IMR-90 (cell line): ENCODE measurements around the gene KMT2A. TPM values are rescaled to one million over a fixed set of nuclear protein-coding genes. Genes with fewer than 3 reads are reported as not detected.

Experiments used
- ATAC-seq: fragments of 200-7000 bp; cut with Tn5 transposase; 2 replicates; pipeline ENCODE4 v1.9.1; 2020; ENCODE audit warnings: low read depth, mild to moderate bottlenecking, moderate library complexity
- BruUV-seq: library from RNA; stranded (reverse); fragments of 400-500 nt; replicated peaks from 2 replicates; lab custom pipeline; 2021; lab: Mats Ljungman, UMichigan
- CTCF ChIA-PET: fragments of 300-600 bp; formaldehyde crosslinking; extraction: SDS; loops from one replicate; lab custom pipeline; 2021; ENCODE audit warnings: antibody characterized with exemption; lab: Yijun Ruan, JAX
- POLR2A ChIA-PET: fragments of 300-600 bp; sonication (Branson Sonifier 250); formaldehyde crosslinking; loops from one replicate; lab custom pipeline; 2022; ENCODE audit warnings: antibody characterized with exemption; ENCODE audit not compliant: unreplicated experiment; lab: Charles Lee
- DNase-seq: peaks from one replicate; pipeline ENCODE4 v3.0.0; 2013
- H2AFZ ChIP-seq: replicated peaks from 2 replicates; pipeline ENCODE3; 2013; ENCODE audit warnings: low read length, mild to moderate bottlenecking; ENCODE audit not compliant: poor library complexity
- H2AK5ac ChIP-seq: 2 replicates; pipeline ENCODE4 v1.6.1; 2013; ENCODE audit warnings: low read depth, low read length, inconsistent platforms
- H2AK9ac ChIP-seq: replicated peaks from 2 replicates; pipeline ENCODE3; 2013; ENCODE audit warnings: mild to moderate bottlenecking, low read depth, low read length, moderate library complexity; ENCODE audit not compliant: poor library complexity
- H2BK120ac ChIP-seq: 2 replicates; pipeline ENCODE4 v1.6.1; 2013; ENCODE audit warnings: low read depth, low read length, inconsistent platforms
- H2BK15ac ChIP-seq: 3 replicates; pipeline ENCODE4 v1.6.1; 2013; ENCODE audit warnings: low read depth, low read length, inconsistent platforms
- H2BK20ac ChIP-seq: 2 replicates; pipeline ENCODE4 v1.6.1; 2013; ENCODE audit warnings: low read depth, mild to moderate bottlenecking, inconsistent platforms, low read length, moderate library complexity
- H2BK5ac ChIP-seq: 2 replicates; pipeline ENCODE4 v1.6.1; 2013; ENCODE audit warnings: mild to moderate bottlenecking, low read depth, low read length, inconsistent platforms; ENCODE audit not compliant: poor library complexity, severe bottlenecking
- H3K14ac ChIP-seq: replicated peaks from 2 replicates; pipeline ENCODE4 v1.6.1; 2013; ENCODE audit warnings: low read depth, low read length, inconsistent platforms
- H3K18ac ChIP-seq: 2 replicates; pipeline ENCODE4 v1.6.1; 2013; ENCODE audit warnings: low read depth, low read length, control low read depth
- H3K23ac ChIP-seq: 2 replicates; pipeline ENCODE4 v1.6.1; 2013; ENCODE audit warnings: low read depth, low read length, inconsistent platforms
- H3K27ac ChIP-seq: 2 replicates; pipeline ENCODE4 v1.5.1; 2013; ENCODE audit warnings: mild to moderate bottlenecking, control low read depth, low read length; ENCODE audit not compliant: insufficient read depth
- H3K27me3 ChIP-seq: 2 replicates; pipeline ENCODE4 v1.6.1; 2013; ENCODE audit warnings: low read length; ENCODE audit not compliant: control insufficient read depth, insufficient read depth
- H3K36me3 ChIP-seq: 2 replicates; pipeline ENCODE4 v1.6.1; 2013; ENCODE audit warnings: low read length, mixed read lengths; ENCODE audit not compliant: control insufficient read depth, insufficient read depth
- H3K4ac ChIP-seq: 2 replicates; pipeline ENCODE4 v1.6.1; 2013; ENCODE audit warnings: low read depth, low read length, inconsistent platforms
- H3K4me1 ChIP-seq: 2 replicates; pipeline ENCODE4 v1.6.1; 2013; ENCODE audit warnings: low read length, mixed read lengths; ENCODE audit not compliant: control insufficient read depth, insufficient read depth
- H3K4me2 ChIP-seq: 2 replicates; pipeline ENCODE4 v1.6.1; 2013; ENCODE audit warnings: low read depth, mild to moderate bottlenecking, control low read depth, low read length, moderate library complexity
- H3K4me3 ChIP-seq: 2 replicates; pipeline ENCODE4 v1.5.1; 2013; ENCODE audit warnings: low read depth, mild to moderate bottlenecking, control low read depth, low read length, moderate library complexity; ENCODE audit not compliant: insufficient read depth
- H3K56ac ChIP-seq: 2 replicates; pipeline ENCODE4 v1.6.1; 2013; ENCODE audit warnings: low read length, inconsistent platforms; ENCODE audit not compliant: insufficient read depth; ENCODE audit errors: extremely low read depth
- H3K79me1 ChIP-seq, 2 experiments: 2 replicates each; pipeline ENCODE4 v1.6.1; 2013; ENCODE audit warnings: low read length in 2 of 2, inconsistent platforms in 1 of 2, low read depth in 1 of 2
- H3K9ac ChIP-seq: 2 replicates; pipeline ENCODE4 v1.6.1; 2013; ENCODE audit warnings: low read depth, low read length, control low read depth
- H3K9me1 ChIP-seq: 2 replicates; pipeline ENCODE4 v1.6.1; 2013; ENCODE audit warnings: low read length, inconsistent platforms; ENCODE audit not compliant: insufficient read depth
- H3K9me3 ChIP-seq: 2 replicates; pipeline ENCODE4 v1.6.1; 2013; ENCODE audit warnings: low read length; ENCODE audit not compliant: control insufficient read depth, insufficient read depth
- H4K20me1 ChIP-seq: 2 replicates; pipeline ENCODE4 v1.6.1; 2013; ENCODE audit warnings: low read length, inconsistent platforms; ENCODE audit not compliant: insufficient read depth
- H4K5ac ChIP-seq: 2 replicates; pipeline ENCODE4 v1.6.1; 2013; ENCODE audit warnings: mild to moderate bottlenecking, low read depth, low read length, control low read depth
- H4K8ac ChIP-seq, 2 experiments: 2 replicates each; pipeline ENCODE4 v1.6.1; 2013; ENCODE audit warnings: low read depth in 2 of 2, low read length in 2 of 2, control low read depth in 1 of 2, inconsistent platforms in 1 of 2
- H4K91ac ChIP-seq: 2 replicates; pipeline ENCODE4 v1.6.1; 2013; ENCODE audit warnings: low read depth, low read length, inconsistent platforms; ENCODE audit not compliant: insufficient read depth
- BHLHE40 ChIP-seq: fragments of 150-350 bp; IDR thresholded peaks from 2 replicates; pipeline ENCODE4 v1.6.1; 2016; ENCODE audit warnings: mild to moderate bottlenecking, low read depth, low read length
- CEBPB ChIP-seq: IDR thresholded peaks from 2 replicates; pipeline ENCODE4 v1.6.1; 2012; ENCODE audit warnings: low read depth, low read length, improper control_type of control experiment
- CHD1 ChIP-seq: IDR thresholded peaks from 2 replicates; pipeline ENCODE4 v1.6.1; 2012; ENCODE audit warnings: low read depth, low read length, improper control_type of control experiment
- FOS ChIP-seq: fragments of 150-350 bp; IDR thresholded peaks from 2 replicates; pipeline ENCODE4 v1.6.1; 2016; ENCODE audit warnings: low read depth, low read length
- MAFK ChIP-seq: IDR thresholded peaks from 2 replicates; pipeline ENCODE4 v1.6.1; 2012; ENCODE audit warnings: low read depth, low read length, improper control_type of control experiment
- MAZ ChIP-seq: IDR thresholded peaks from 2 replicates; pipeline ENCODE4 v1.6.1; 2012; ENCODE audit warnings: low read depth, mild to moderate bottlenecking, low read length, improper control_type of control experiment, moderate library complexity, borderline replicate concordance
- MXI1 ChIP-seq: IDR thresholded peaks from 2 replicates; pipeline ENCODE4 v1.6.1; 2012; ENCODE audit warnings: low read depth, mild to moderate bottlenecking, low read length, moderate library complexity, borderline replicate concordance
- NFE2L2 ChIP-seq: fragments of 150-350 bp; IDR thresholded peaks from 2 replicates; pipeline ENCODE4 v1.6.1; 2016; ENCODE audit warnings: low read depth, mild to moderate bottlenecking, low read length
- POLR2A ChIP-seq: IDR thresholded peaks from 2 replicates; pipeline ENCODE4 v1.6.1; 2012; ENCODE audit warnings: mild to moderate bottlenecking, low read depth, low read length
- RAD21 ChIP-seq: IDR thresholded peaks from 2 replicates; pipeline ENCODE4 v1.6.1; 2012; ENCODE audit warnings: low read length, improper control_type of control experiment
- RCOR1 ChIP-seq: IDR thresholded peaks from 2 replicates; pipeline ENCODE4 v1.6.1; 2012; ENCODE audit warnings: mild to moderate bottlenecking, low read length, improper control_type of control experiment; ENCODE audit not compliant: insufficient replicate concordance
- RFX5 ChIP-seq: IDR thresholded peaks from 2 replicates; pipeline ENCODE4 v1.8.0; 2012; ENCODE audit warnings: low read depth, mild to moderate bottlenecking, low read length, moderate library complexity
- SMC3 ChIP-seq: fragments of 150-350 bp; IDR thresholded peaks from 2 replicates; pipeline ENCODE4 v1.6.1; 2016; ENCODE audit warnings: low read depth, mild to moderate bottlenecking, antibody characterized with exemption, low read length, moderate library complexity
- WGBS, 2 experiments: methylation state at CpG; one replicate each; pipeline versions ENCODE4 v1.1.5 to v1.1.7; 2013; ENCODE audit warnings: missing lambda C conversion rate in 2 of 2; ENCODE audit not compliant: insufficient read length in 1 of 2; ENCODE audit errors: extremely low coverage in 2 of 2; 5-methylcytosine and 5-hydroxymethylcytosine counted together
- dilution Hi-C: fragments of 300-500 bp; cut with HindIII; formaldehyde crosslinking; loops from one replicate; pipeline ENCODE4 v1.14.3; 2018; ENCODE audit warnings: low sequenced_read_pairs; ENCODE audit not compliant: unreplicated experiment
- in situ Hi-C: fragments of 300-500 bp; cut with MboI; formaldehyde crosslinking; loops from 3 replicates; pipeline ENCODE4 v1.14.3; 2019; ENCODE audit warnings: low sequenced_read_pairs, inconsistent platforms, mixed read lengths
- intact Hi-C: fragments of 100-400 bp; cut with micrococcal nuclease; formaldehyde crosslinking; loops from 2 replicates; pipeline ENCODE4 v1.10.0; 2022
- polyA plus RNA-seq, 3 experiments: library from polyadenylated mRNA; depleted of rRNA; stranded (reverse); fragments of >200 nt; gene quantifications; 2 replicates each; pipeline ENCODE4 v1.2.3, GENCODE V29; 2012; ENCODE audit warnings: low replicate concordance in 1 of 3
- total RNA-seq: library from RNA; depleted of rRNA; stranded (reverse); fragments of >200 nt; gene quantifications from 2 replicates; pipeline ENCODE4 v1.2.3, GENCODE V29; 2012
- TF ChIP-seq, protein P1 (sequence below): conservative IDR thresholded peaks from 2 replicates; pipeline ENCODE4 v1.5.1; 2012; ENCODE audit warnings: mild to moderate bottlenecking, low read depth, low read length, improper control_type of control experiment
- TF ChIP-seq, protein P2 (sequence below): fragments of 150-350 bp; IDR thresholded peaks from 2 replicates; pipeline ENCODE4 v1.6.1; 2017; ENCODE audit warnings: mild to moderate bottlenecking, antibody characterized with exemption, low read length, low read depth
- TF ChIP-seq, protein P3 (sequence below): fragments of 150-350 bp; IDR thresholded peaks from 2 replicates; pipeline ENCODE4 v1.6.1; 2016; ENCODE audit warnings: low read depth, mild to moderate bottlenecking, low read length, moderate library complexity, borderline replicate concordance

Gene KMT2A
- total and polyA plus RNA-seq, 2 of the 4 experiments (the other 2 are of a cell fraction): 18.2 to 21.1 TPM

DNA sequence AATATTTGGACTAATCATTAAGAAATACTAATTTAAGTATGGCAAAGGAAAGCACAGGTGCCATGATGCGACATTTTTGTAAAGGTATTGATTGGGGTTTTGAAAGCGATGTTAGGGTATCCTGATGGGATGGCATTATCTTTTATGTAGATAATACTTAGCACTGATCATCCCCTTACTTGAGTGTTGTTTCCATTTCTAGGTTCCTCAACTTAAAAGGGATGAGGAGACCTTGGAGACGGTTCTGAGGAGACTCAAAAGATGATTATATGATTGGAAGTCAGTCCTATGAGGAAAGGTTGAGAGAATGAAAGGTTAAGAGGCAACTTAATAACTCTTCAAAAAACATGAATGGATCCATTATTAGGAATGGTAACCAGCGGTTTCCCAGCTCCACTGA, 11.1 kb downstream of the KMT2A start:
- no peak overlapping the region for H4K5ac ChIP-seq
- H3K9ac ChIP-seq: no peak overlapping the region
- dilution Hi-C loops (no loop called here), intact Hi-C loops (no loop called here), in situ Hi-C loops (no loop called here)
- no peak overlapping the region for H2BK15ac ChIP-seq
- no peak for TF ChIP-seq RAD21
- TF ChIP-seq POLR2A: no peak
- no peak for TF ChIP-seq CHD1
- no peak for TF ChIP-seq CEBPB
- no peak for TF ChIP-seq BHLHE40
- TF ChIP-seq, protein P1, sequence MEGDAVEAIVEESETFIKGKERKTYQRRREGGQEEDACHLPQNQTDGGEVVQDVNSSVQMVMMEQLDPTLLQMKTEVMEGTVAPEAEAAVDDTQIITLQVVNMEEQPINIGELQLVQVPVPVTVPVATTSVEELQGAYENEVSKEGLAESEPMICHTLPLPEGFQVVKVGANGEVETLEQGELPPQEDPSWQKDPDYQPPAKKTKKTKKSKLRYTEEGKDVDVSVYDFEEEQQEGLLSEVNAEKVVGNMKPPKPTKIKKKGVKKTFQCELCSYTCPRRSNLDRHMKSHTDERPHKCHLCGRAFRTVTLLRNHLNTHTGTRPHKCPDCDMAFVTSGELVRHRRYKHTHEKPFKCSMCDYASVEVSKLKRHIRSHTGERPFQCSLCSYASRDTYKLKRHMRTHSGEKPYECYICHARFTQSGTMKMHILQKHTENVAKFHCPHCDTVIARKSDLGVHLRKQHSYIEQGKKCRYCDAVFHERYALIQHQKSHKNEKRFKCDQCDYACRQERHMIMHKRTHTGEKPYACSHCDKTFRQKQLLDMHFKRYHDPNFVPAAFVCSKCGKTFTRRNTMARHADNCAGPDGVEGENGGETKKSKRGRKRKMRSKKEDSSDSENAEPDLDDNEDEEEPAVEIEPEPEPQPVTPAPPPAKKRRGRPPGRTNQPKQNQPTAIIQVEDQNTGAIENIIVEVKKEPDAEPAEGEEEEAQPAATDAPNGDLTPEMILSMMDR: no peak
- TF ChIP-seq, protein P2, sequence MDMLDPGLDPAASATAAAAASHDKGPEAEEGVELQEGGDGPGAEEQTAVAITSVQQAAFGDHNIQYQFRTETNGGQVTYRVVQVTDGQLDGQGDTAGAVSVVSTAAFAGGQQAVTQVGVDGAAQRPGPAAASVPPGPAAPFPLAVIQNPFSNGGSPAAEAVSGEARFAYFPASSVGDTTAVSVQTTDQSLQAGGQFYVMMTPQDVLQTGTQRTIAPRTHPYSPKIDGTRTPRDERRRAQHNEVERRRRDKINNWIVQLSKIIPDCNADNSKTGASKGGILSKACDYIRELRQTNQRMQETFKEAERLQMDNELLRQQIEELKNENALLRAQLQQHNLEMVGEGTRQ: no peak
- no peak for TF ChIP-seq SMC3
- no peak for TF ChIP-seq MAFK
- TF ChIP-seq RFX5: no peak
- no peak for TF ChIP-seq FOS
- TF ChIP-seq, protein P3, sequence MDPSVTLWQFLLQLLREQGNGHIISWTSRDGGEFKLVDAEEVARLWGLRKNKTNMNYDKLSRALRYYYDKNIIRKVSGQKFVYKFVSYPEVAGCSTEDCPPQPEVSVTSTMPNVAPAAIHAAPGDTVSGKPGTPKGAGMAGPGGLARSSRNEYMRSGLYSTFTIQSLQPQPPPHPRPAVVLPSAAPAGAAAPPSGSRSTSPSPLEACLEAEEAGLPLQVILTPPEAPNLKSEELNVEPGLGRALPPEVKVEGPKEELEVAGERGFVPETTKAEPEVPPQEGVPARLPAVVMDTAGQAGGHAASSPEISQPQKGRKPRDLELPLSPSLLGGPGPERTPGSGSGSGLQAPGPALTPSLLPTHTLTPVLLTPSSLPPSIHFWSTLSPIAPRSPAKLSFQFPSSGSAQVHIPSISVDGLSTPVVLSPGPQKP: no peak
- no peak for TF ChIP-seq NFE2L2
- no peak for TF ChIP-seq MAZ
- TF ChIP-seq RCOR1: no peak
- TF ChIP-seq MXI1: no peak
- peaks cover 4% of the 10 kb centered on the region; the same call in 1 of the 2 replicates for H3K9me1 ChIP-seq
- H3K18ac ChIP-seq: no peak overlapping the region
- peaks cover 24 to 67% of the 10 kb centered on the region in 2 experiments for H3K79me1 ChIP-seq
- no TSS peak for BruUV-seq
- H3K56ac ChIP-seq: no peak overlapping the region
- peaks cover 1% of the 10 kb centered on the region; the same call in 1 of the 2 replicates for H3K4me1 ChIP-seq
- H3K14ac ChIP-seq: no peak overlapping the region
- no peaks in the 10 kb centered on the region for H3K9me3 ChIP-seq
- H3K36me3 ChIP-seq: peaks cover 5% of the 10 kb centered on the region; the same call in 1 of the 2 replicates
- no peak overlapping the region for H3K23ac ChIP-seq
- H2AFZ ChIP-seq: no peak overlapping the region
- 100% methylated on average over 1 of the region's 4 CpGs; no CpG with 5 or more reads in 1 of the 2 experiments for WGBS, 2 experiments
- no peak overlapping the region for H2AK5ac ChIP-seq
- CTCF ChIA-PET: no interaction called here
- H3K27me3 ChIP-seq: no peaks in the 10 kb centered on the region
- H3K27ac ChIP-seq: no peak overlapping the region
- no peak overlapping the region for H4K8ac ChIP-seq
- H2BK20ac ChIP-seq: no peak overlapping the region
- H2AK9ac ChIP-seq: no peak overlapping the region
- H3K4me2 ChIP-seq: no peak overlapping the region
- no peak overlapping the region for H2BK5ac ChIP-seq
- H3K4me3 ChIP-seq: no peak overlapping the region
- no peak overlapping the region for H2BK120ac ChIP-seq
- H4K20me1 ChIP-seq: peaks cover 69% of the 10 kb centered on the region
- ATAC-seq (no peak), DNase-seq (no peak)
- H3K4ac ChIP-seq: no peak overlapping the region
- POLR2A ChIA-PET: no interaction called here
- H4K91ac ChIP-seq: no peak overlapping the region
